RCC 7860 (cell line): ENCODE results near the gene C1QTNF7.

Experiments used
- DNase-seq: peaks from one replicate; pipeline ENCODE4 v3.0.0-alpha.2; 2015; ENCODE audit warnings: low spot score
- FAIRE-seq: peaks from 2 replicates; lab custom pipeline; 2012; peaks lifted over from hg19 to GRCh38; lab: Jason Lieb, UNC

The C1QTNF7 gene

DNA sequence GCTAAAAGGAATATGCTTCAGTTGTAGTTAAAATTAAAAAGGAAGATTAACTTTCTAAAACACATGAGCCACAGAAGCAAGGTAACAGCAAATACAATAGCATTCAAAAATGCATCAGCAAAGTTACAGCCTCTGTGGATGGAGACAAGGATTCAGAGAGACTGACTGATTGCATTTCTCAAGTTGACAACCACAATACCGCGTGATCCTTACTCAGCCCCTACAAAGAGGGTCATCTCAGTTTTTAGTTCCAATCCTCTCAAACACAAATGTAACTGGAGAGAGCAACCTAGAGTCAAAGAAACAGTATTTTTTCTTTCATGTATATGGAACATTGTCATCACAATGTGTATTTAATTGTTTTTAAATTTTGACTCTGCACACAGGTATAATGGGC lies 14.2 kb upstream of the C1QTNF7 start:
- DNase-seq (no peak), FAIRE-seq (no peak)

DNA sequence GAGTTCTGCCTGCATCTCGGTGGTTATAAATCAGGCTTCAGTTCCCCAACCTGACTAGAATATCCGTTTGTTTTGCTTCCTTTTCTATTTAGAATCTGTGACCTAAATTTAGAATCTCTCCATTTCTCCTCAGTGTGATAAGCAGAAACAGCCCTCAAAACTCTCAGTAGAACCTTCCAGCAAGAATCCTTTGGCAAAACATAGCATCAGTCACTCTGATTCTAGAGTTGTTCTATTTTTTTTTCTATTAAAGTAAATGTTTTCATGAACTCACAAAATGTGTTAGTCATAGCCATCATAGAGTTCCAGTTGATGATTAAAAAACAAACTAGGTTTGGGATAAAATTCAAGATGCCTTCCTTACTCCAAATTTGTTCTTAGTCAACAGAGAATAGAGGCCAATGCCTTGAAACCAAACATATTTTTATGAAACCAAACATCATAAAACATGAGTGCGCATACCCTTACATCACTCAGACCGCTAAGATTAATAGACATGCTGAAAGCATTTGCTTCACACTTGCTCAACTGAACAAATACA lies 13.2 kb upstream of the C1QTNF7 start:
- DNase-seq = no peak

DNA sequence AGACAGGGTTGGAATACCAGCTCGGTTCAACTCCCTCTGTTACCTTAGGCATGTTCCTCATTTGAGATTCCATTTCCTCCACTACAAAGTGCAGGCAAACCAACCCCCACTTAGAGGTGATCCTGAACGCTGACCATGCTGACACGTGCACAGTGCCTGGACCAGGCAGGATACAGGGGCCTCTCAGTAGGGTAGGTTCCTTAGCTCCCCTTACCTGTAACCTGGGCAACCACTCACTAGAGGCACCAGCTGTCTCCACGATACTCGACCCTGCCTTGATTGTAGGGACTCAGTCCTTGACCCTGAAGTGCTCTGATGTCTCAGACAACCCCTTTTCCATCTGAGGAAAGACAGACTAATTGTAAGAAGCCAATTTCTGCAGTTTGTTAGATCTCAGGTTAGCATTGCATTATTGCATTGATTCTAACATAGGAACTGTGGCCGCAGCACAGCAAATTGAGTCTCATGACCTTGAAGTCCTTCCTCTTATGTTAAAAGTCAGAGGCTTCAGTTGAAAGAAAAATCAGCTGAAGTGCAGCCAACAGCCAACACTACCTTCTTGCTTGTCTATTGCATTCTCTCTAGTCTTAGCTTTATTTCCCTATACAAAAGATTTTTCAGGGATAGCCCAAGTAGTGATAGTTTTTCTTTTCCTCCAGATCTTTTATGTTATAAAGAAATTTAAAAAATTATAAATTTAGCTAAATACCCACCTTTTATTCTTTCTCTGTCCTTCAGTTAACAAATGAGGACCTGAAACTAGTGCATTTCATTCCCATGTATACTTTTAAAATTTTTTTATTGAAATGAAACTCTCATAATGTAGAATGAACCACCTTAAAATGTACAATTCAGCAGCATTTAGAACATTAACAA lies 11.2 kb upstream of the C1QTNF7 start:
- FAIRE-seq (no peak), DNase-seq (no peak)

More for the DNA sequence above, 13.2 kb upstream of the C1QTNF7 start:
- no peak for FAIRE-seq

DNA sequence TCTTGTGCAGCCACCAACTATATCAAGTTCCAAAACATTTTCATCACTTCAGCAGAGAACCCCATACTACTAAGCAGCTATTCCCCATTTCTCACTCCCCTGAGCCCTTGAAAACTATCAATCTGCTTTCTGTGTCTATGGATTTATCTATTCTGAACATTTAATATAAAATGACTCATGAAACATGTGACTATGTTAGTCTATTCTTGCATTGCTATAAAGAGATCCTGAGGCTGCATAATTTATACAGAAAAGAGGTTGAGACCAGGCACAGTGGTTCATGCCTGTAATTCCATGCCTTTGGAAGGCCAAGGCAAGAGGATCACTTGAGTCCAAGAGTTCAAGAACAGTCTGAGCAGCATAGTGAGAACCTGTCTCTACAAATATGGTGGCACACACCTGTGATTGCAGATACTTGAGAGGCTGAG lies 10.6 kb upstream of the C1QTNF7 start:
- DNase-seq (no peak), FAIRE-seq (no peak)

DNA sequence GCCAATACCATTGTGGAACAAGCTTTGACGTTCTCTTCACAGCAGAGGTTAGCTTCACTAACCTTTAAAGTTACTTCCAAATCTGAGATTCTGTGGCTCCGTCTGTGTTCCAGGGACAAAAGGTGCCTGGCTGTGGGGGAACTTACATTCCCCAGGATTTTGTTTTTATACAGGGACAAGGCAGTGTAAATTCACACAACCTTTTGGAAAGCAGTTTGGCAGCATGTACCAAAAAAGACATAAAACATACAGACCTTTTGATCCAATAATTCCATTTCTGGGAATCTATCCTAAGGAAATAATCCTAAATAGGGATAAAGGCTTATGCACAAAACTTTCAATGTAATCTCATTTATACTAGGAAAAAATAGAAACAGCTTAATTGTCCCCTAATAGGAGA lies 8.9 kb upstream of the C1QTNF7 start:
- no peak for FAIRE-seq
- no peak for DNase-seq

DNA sequence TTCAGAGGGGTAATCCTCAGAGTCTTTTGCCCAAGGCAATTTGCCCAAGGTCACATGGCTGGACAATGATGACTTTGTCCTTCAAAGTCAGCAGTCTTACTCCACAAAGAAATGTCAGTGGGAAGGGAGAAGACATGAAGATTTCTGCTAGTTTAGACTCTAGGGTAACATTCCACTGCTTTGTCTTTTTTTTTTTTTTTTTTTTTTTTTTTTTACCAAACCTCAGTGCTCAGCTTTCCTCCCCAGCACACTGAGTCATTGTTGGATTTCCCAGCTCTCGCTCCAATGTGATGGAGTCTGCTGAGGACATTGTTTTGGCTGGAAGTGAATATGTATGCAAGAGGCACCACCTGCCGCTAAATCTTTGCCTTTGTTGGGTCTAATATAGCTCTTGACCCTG lies 7.2 kb upstream of the C1QTNF7 start:
- FAIRE-seq (no peak), DNase-seq (no peak)

DNA sequence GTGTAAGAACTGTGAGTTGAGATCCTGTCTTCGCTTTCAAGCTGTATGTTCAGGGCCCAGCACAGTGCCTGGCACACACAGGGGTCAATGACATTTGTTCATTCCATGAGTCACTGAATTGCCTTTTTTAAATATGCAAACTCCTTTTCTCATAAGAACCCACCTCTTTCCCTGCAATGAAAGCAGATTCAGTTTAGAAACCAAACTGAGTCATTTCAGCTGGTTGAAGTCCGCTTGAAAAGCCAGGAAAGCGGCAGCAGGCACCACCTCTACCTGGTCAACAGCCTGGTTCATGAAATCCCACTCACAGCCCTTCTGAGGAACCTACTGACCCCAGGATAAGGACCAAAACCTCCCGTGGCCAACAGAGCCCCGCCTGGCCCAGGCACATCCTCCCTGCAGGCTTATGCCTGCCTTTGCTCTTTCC lies 4.5 kb upstream of the C1QTNF7 start:
- no peak for DNase-seq
- FAIRE-seq = no peak

DNA sequence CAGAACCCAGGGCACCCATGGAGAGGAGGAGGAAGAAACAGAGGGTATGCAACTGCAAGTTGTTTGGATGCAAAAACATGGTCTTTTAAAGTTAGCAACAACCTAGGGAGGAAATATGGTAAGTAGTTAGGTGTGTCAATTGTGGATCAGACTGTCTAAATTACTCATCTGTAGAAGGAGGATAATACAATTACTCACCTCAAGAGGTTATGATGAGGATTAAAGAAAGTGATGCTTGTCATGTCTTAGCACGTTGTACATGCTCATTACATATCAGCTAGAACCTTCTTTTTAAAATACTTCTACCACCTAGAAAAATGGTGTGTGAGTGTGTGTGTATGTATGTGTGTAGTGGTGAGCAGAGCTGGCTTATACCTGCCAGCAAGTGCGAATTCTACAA lies 2.3 kb upstream of the C1QTNF7 start:
- FAIRE-seq (no peak), DNase-seq (no peak)

DNA sequence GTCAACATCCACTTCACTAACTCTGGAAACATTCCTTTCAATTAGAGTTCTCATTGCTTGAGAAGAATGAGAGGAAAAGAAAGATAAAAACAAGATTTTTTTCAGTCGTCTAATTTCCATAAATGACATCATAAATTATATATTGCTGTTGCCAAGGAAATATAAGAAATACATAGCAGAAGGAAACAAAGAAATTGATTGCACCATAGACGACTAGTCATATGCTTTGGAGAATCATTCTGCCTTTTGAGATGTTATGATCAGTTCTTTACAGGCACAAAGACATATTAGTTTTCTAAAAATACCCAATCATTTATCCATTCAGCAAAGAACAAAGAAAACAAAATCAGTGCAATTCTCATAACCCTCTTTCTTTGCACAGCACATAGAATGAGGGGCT lies 672 bp upstream of the C1QTNF7 start:
- FAIRE-seq (no peak), DNase-seq (no peak)

DNA sequence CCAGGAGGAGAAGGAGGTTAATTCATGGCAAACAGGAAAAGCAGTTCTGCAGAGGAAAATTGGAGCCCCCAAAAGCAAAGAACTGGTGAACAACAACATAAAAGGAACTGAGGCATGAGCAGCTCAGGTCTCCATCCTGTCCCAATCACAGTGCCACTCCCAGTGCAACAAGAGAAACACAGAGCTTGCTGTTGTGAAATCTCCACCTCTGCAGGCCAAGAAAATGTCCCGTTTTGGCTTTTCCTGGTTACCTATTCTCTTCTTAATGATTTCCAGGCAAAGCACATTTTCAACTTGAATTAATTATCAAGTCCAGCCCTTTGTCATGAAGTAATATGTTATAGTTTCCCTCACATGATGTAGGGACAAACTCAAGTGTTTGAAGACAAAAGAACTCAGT lies 778 bp downstream of the C1QTNF7 start:
- DNase-seq (no peak), FAIRE-seq (no peak)

DNA sequence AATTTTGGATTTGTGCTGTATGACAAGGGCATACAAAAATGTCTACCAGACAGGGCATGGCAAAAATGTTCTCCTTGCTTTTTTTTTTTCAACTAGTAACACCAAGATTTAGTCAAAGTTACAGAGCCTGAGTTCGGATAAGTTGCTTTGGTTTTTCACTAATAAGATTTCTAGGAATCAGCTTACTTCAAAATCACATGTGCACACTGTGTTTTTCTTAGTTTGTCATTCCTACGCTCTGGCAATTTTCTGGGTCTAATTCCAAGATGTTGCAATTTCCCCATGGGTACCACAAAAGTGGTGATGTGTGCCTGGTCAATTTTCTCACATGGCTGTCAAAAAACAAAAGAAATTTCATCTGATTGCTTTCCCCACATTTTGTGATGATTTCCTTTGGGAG lies 6.3 kb downstream of the C1QTNF7 start:
- FAIRE-seq (no peak), DNase-seq (no peak)

DNA sequence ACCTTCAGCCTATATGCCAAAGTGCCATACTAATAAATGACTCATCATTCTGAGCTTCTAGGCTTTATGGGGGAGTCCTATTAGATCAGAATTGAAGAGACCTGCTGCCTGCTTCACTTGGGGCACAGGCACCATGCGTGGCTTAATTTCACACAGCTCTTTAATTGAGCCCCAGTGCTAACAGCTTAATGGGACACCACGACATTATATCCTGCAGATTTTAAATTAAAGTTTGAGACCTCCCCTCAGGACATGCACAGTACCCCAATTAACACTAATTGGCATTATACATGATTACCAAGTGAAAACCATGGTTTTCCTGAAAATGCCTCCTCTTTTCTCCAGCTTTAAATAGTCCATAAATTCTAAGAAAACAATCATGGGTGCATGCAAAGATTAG lies 6.8 kb downstream of the C1QTNF7 start:
- DNase-seq (no peak), FAIRE-seq (no peak)

DNA sequence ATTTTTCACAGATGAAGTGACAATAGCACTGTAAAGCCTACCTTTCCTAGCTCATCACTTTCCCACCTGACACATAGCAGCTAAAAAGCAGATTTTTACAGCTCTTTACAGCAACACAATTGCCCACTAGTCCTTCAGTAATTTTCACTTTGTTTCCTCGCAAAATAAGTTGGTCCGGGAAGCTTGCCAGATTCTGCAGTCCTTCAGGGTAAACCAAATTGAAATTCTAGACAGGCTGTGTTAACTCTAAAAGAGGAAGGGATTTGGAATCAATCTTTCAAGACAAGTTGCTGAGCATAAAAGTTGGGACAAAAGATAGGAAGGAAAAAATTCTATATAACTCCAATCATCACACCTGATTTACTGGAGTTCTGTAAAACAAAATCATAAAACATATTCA lies 8.7 kb downstream of the C1QTNF7 start:
- no peak for DNase-seq
- FAIRE-seq = no peak

DNA sequence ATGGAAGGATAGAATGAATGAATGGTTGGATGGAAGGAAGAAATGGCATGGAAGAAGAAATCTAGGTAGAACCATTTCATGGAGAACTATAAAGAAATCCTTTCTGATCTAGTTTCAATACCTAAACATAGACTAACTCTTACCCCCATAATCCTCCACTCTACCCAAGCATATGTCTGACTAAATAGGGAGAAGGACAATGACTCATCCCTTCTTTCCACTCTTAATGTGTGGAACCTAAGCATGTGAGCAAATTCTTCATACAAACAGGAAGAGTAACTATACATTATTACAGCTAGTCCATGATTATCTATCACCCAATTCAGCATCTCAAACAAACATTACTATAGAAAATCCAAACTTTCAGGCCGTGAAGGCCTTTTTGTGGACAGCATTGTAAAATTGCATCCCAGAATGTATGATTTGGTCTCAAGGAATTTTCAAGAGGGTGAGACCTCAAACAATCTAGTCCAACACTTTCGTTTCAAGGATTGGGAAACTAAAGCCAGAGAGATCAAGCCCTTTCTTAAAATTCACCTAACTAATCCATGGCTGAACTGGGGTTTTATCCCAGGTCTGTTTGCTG lies 11.2 kb downstream of the C1QTNF7 start:
- FAIRE-seq (no peak), DNase-seq (no peak)

DNA sequence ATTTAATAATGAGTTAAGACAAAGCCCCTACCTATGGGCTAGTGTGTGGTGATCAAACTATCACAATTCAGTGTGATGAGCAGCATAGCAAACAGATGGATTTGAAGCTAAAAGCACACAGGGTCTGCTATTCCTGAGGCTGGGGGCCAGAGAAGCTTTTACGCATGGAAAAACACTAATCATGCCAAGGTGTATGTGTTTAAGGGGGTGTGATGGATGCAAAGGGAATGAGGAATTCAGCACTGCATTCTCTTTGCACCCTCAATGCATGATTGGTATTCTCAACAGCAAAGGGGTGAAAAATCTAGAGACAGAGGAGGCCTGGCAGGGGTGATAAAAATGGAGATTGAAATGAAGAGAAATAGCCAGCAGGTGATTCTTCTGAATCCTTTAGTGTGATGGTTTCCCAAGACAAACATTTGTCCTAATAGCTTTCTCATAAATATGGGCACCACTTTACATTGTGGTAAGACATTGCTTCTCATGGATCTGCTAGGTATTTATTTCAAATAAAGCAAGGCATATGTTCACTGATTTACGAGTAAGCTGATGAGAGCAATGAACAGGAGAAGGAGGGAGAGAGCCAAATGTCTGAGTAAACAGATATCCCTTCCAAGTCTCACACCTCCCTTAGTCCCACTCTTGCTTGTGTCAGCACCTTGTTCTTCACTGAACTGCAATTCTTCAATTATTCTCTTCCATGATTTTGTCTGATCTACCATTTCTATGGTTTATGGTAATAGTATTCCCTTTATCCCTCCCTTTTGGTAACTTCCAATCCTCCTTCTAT lies 15.7 kb downstream of the C1QTNF7 start:
- FAIRE-seq = no peak
- no peak for DNase-seq

DNA sequence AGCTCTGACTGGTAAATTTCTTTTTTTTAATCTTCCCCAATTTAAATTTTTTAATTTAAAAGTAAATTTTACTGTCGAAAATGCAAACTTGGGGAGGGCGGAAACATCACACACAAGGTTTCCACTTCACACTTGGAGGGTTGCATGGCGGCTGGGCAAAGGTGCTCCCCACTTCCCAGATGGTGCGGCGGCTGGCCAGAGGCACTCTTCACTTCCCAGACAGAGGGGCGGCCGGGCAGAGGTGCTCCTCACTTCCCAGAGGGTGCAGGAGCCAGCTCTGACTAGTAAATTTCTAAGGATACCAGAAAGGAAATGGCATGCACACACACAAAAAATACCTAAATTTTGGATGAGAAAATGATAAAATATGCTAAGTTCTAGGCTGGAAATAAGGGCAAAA lies 16.4 kb downstream of the C1QTNF7 start:
- FAIRE-seq = no peak

DNA sequence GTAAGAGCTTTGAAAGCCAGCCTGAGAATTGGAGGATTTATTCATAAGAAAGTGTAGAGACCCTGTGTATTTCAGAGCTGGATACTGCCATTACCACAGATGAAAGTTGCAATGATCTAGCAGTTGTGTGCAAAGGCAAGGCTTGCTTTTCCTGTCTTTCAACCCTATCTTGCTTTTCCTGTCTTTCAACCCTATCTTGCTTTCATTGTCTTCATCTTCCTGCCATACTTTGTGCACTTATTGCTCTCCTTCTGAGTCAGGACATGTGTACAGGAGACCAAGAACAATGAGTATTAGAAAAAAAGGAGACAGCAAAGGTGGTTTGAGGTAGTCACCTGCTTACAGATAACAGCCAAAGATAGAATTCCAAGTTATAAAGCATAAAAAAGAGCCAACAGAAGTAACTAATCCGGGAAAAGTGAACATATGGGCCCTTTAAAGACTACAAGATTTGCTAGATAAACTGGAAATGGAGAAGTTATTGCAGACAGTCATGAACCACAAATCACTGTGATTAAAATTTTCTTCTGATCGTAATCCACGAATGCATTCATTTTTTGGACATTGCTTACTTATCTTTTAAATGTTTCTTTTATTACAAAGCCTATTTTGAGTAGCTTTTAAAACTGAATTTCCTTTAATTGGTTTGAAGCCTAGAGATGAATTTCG lies 17.2 kb downstream of the C1QTNF7 start:
- FAIRE-seq = no peak

More for the DNA sequence above, 16.4 kb downstream of the C1QTNF7 start:
- no peak for DNase-seq

DNA sequence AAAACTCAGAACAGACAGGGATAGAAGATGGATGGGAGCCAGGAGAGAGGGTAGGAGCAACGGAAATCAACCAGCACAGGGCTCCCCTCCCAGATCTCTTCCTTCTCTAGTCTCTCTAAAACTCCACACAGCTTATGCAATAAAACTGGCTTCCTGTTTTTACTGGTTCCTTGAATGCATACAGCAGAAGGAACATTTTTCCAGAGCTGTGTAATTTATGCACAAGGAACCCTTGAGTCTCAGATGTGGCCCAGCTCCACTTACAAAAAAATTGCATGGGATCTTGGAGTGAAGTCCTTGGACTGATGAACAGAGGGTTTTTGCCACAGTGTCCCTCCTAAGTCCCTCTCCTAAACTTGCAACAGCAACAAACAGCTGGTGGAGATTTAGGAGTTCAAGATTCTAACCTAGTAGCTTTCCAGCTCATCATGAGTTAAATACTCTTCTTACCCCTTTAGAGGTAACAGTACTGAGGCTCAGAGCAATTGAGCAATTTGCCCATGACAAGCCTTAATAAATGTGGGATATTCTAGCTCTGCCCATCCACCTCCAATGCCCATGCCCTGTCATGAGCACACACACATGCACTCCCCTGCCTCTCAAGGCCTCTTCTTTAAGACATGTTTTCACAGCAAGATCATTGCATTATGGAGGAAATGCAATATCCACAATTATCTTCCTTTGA lies 23.5 kb downstream of the C1QTNF7 start:
- no peak for DNase-seq

More for the DNA sequence above, 17.2 kb downstream of the C1QTNF7 start:
- DNase-seq = no peak

DNA sequence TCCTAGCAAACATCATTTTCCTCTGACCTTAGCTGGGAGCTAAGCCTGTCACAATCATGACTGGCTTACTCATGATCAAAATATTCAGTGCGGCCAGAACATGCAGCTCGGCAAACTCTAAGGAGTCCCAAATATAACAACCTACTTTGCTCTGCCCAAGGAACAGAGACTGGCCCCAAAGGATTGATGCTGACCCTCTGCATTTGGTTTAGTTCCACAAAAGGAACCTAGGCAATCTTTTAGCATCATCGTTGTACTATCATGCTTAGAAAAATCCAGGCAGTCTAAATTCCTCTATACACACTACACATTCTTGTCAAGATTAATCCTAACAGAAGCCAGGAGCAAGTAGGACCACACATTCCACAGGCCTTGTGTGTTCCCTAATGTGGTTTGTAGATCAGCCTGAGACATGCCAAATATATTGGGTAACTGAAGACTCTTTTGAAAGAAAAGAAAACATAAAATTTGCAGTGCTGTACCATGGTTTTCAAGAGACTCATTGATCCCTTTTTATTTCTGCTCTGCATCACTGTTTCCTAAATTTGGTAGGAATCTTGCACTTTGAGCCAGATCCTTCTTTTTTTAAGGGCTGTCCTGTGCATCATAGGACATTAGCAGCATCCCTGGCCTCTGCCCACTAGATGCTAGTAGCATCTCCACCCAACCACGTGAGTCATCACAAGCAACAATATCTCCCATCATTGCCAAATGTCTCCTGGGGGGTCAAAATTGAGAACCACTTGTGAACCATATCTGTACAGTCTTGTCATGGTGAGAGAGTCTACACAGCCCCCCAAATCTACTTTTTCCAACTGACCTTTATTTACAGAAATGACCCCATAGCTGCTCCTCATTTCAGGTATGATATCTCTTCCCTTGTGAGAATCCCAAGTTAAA lies 24.3 kb downstream of the C1QTNF7 start:
- peak; percentile 92 for FAIRE-seq
- peak; percentile 88 for DNase-seq

More for the DNA sequence above, 23.5 kb downstream of the C1QTNF7 start:
- no peak for FAIRE-seq
